ENCODE results near the gene PRKAG3. TPM values are rescaled to one million over a fixed set of nuclear protein-coding genes. Genes with fewer than 3 reads are reported as not detected.

The PRKAG3 gene
- total RNA-seq, 4 donors from 2014 or later, result 0.32 TPM; not detected in 3

GRCh38 chr2:218802386-218802994, 29.1 kb downstream of the PRKAG3 start:
- no peak overlapping the region for H3K4me3 ChIP-seq (ENCODE audit: low read depth, poor library complexity, severe bottlenecking)
- no peak for DNase-seq (ENCODE audit: low spot score in 2 of 2)
- intact Hi-C loops (cut with DNase I; ENCODE audit: low total_unique reads), result no loop called here
- no peak for TF ChIP-seq POLR2A (IDR thresholded peaks at IDR 0.05)
- no peak for TF ChIP-seq CTCF (IDR thresholded peaks at IDR 0.05)
- WGBS, 2 donors, result 50 to 57% methylated on average over 4 of the region's 4 CpGs

GRCh38 chr2:218799990-218800389, 31.6 kb downstream of the PRKAG3 start:
- WGBS, 2 donors, result 58 to 61% methylated on average over 6 of the region's 6 CpGs
- intact Hi-C loops (cut with DNase I; ENCODE audit: low total_unique reads), result no loop called here
- TF ChIP-seq POLR2A (IDR thresholded peaks at IDR 0.05), result no peak
- no peak for TF ChIP-seq CTCF (IDR thresholded peaks at IDR 0.05)

GRCh38 chr2:218798767-218799504, 32.7 kb downstream of the PRKAG3 start:
- TF ChIP-seq POLR2A (IDR thresholded peaks at IDR 0.05) (no peak), CTCF (IDR thresholded peaks at IDR 0.05) (no peak)
- DNase-seq (ENCODE audit: low spot score in 2 of 2), result peak in 1 of 2 donors; percentile 52
- intact Hi-C loops (cut with DNase I; ENCODE audit: low total_unique reads), result no loop called here
- WGBS, 2 donors, result 64 to 66% methylated on average over 12 of the region's 12 CpGs
- no peak overlapping the region for H3K4me3 ChIP-seq (ENCODE audit: low read depth, poor library complexity, severe bottlenecking)

More at GRCh38 chr2:218799990-218800389, 31.6 kb downstream of the PRKAG3 start:
- no peak overlapping the region for H3K4me3 ChIP-seq (ENCODE audit: low read depth, poor library complexity, severe bottlenecking)
- no peak for DNase-seq (ENCODE audit: low spot score in 2 of 2)

GRCh38 chr2:218796691-218797090, 34.9 kb downstream of the PRKAG3 start:
- no peak for DNase-seq (ENCODE audit: low spot score in 2 of 2)
- intact Hi-C loops (cut with DNase I; ENCODE audit: low total_unique reads), result no loop called here
- WGBS, 2 donors, result 87 to 88% methylated on average over 4 of the region's 4 CpGs
- H3K4me3 ChIP-seq (ENCODE audit: low read depth, poor library complexity, severe bottlenecking), result no peak overlapping the region
- TF ChIP-seq POLR2A (IDR thresholded peaks at IDR 0.05), result no peak
- TF ChIP-seq CTCF (IDR thresholded peaks at IDR 0.05), result no peak

- intact Hi-C loops (cut with DNase I; ENCODE audit: low total_unique reads), result no loop called here
- TF ChIP-seq CTCF (IDR thresholded peaks at IDR 0.05) (no peak), POLR2A (IDR thresholded peaks at IDR 0.05) (no peak)
- no peak for DNase-seq (ENCODE audit: low spot score in 2 of 2)
- no peak overlapping the region for H3K4me3 ChIP-seq (ENCODE audit: low read depth, poor library complexity, severe bottlenecking)
- WGBS, 2 donors, result 98 to 100% methylated on average over 1 of the region's 1 CpG
Observed at GRCh38 chr2:218792433-218792832, 39.2 kb downstream of the PRKAG3 start.
